Measurements from ENCODE around the gene IFNA16.

DNA sequence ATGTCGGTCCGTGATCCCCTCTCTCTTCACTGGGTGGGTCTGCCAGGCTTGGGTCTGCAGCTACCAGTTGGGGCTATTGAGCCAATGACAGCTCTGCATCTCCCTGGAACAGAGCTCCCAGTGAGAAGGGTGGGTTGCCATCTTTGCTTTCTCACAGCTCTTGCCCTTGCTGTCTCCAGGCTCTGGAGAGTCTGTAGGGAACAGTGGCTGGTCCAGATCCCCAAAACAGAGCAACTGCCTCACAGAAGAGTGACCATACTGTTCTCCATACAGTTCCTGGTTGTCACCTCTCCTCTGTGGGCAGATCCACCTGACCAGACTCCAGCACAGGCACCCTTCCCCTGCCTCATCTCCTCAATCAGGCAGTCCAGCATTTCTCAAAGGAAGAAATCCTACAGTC, 16.1 kb upstream of the IFNA16 start:
- TF ChIP-seq, protein P1, sequence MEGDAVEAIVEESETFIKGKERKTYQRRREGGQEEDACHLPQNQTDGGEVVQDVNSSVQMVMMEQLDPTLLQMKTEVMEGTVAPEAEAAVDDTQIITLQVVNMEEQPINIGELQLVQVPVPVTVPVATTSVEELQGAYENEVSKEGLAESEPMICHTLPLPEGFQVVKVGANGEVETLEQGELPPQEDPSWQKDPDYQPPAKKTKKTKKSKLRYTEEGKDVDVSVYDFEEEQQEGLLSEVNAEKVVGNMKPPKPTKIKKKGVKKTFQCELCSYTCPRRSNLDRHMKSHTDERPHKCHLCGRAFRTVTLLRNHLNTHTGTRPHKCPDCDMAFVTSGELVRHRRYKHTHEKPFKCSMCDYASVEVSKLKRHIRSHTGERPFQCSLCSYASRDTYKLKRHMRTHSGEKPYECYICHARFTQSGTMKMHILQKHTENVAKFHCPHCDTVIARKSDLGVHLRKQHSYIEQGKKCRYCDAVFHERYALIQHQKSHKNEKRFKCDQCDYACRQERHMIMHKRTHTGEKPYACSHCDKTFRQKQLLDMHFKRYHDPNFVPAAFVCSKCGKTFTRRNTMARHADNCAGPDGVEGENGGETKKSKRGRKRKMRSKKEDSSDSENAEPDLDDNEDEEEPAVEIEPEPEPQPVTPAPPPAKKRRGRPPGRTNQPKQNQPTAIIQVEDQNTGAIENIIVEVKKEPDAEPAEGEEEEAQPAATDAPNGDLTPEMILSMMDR (IDR thresholded peaks at IDR 0.05): no peak
- TF ChIP-seq EP300 (IDR thresholded peaks at IDR 0.05) (no peak), POLR2A (IDR thresholded peaks at IDR 0.05) (no peak), POLR2AphosphoS5 (IDR thresholded peaks at IDR 0.05) (no peak)
